B cell (primary cell): ENCODE results near the gene MAPK7. TPM values are rescaled to one million over a fixed set of nuclear protein-coding genes. Genes with fewer than 3 reads are reported as not detected.

Source experiments
- ATAC-seq: fragments of 200-7000 bp; cut with Tn5 transposase; one replicate; pipeline ENCODE4 v1.10.0; 2021; ENCODE audit warnings: low read depth, mild to moderate bottlenecking, moderate number of reproducible peaks, moderate library complexity
- CTCF ChIA-PET: fragments of 350-600 bp; sonication (Branson Sonifier 250); formaldehyde crosslinking; loops from one replicate; lab custom pipeline; 2021; ENCODE audit warnings: antibody characterized with exemption, inconsistent platforms; lab: Charles Lee
- POLR2A ChIA-PET: fragments of 350-600 bp; sonication (Branson Sonifier 250); formaldehyde crosslinking; loops from one replicate; lab custom pipeline; 2021; ENCODE audit warnings: antibody characterized with exemption; lab: Charles Lee
- DNase-seq: peaks from one replicate; pipeline ENCODE4 v3.0.0; 2013
- H2AFZ ChIP-seq: 2 replicates; pipeline ENCODE4 v1.6.1; 2012; ENCODE audit warnings: mild to moderate bottlenecking, low read depth, low read length; ENCODE audit not compliant: insufficient read depth, poor library complexity, severe bottlenecking
- H3K27ac ChIP-seq, 2 donors: 1 replicate in 1 of 2; 2 replicates in 1 of 2; pipeline ENCODE4 v1.5.1; 2012 to 2013; ENCODE audit warnings: low read length in 2 of 2, mild to moderate bottlenecking in 2 of 2, moderate library complexity in 1 of 2
- H3K27me3 ChIP-seq, 4 experiments: fragments of 200-600 bp in 1 of 4; sonication (generic) in 1 of 4; replicated peaks in 1 of 4; 1 replicate in 2 of 4; 2 replicates in 2 of 4; pipeline versions ENCODE4 v1.6.1 to v1.7.0; 2013 to 2016; ENCODE audit warnings: low read length in 3 of 4, mild to moderate bottlenecking in 2 of 4, mixed read lengths in 1 of 4, moderate library complexity in 1 of 4; ENCODE audit not compliant: insufficient read depth in 4 of 4, control insufficient read depth in 3 of 4; ENCODE audit errors: control extremely low read depth in 1 of 4
- H3K36me3 ChIP-seq, 2 experiments: replicated peaks in 1 of 2; 1 replicate in 1 of 2; 2 replicates in 1 of 2; pipeline versions ENCODE4 v1.6.1 to v1.7.1; 2013; ENCODE audit warnings: low read length in 1 of 2; ENCODE audit not compliant: insufficient read depth in 2 of 2, control insufficient read depth in 1 of 2; ENCODE audit errors: control extremely low read depth in 1 of 2, extremely low read depth in 1 of 2
- H3K4me1 ChIP-seq, 2 donors: fragments of 200-600 bp in 1 of 2; sonication (generic) in 1 of 2; 1 replicate in 1 of 2; 2 replicates in 1 of 2; pipeline versions ENCODE4 v1.5.1 to v1.6.1; 2013 to 2017; ENCODE audit warnings: low read length in 2 of 2; ENCODE audit not compliant: control insufficient read depth in 2 of 2, insufficient read depth in 2 of 2
- H3K4me2 ChIP-seq: replicated peaks from 2 replicates; pipeline ENCODE3; 2012; ENCODE audit warnings: mild to moderate bottlenecking, low read depth, low read length; ENCODE audit not compliant: poor library complexity, severe bottlenecking
- H3K4me3 ChIP-seq, 5 experiments: fragments of 200-600 bp in 1 of 5; sonication (generic) in 1 of 5; 1 replicate in 3 of 5; 2 replicates in 2 of 5; pipeline versions ENCODE4 v1.5.1 to v1.7.0; 2011 to 2016; ENCODE audit warnings: low read length in 4 of 5, mild to moderate bottlenecking in 4 of 5, low read depth in 2 of 5, control low read depth in 1 of 5, moderate library complexity in 1 of 5; ENCODE audit not compliant: insufficient read depth in 1 of 5; ENCODE audit errors: control extremely low read depth in 1 of 5, extremely low read depth in 1 of 5
- H3K79me2 ChIP-seq: fragments of 200-600 bp; sonication (generic); one replicate; pipeline ENCODE4 v1.6.0; 2016; ENCODE audit warnings: low read length; ENCODE audit not compliant: control insufficient read depth, insufficient read depth
- H3K9ac ChIP-seq: fragments of 200-600 bp; sonication (generic); 2 replicates; pipeline ENCODE4 v1.6.1; 2017; ENCODE audit warnings: mild to moderate bottlenecking, low read length, moderate library complexity
- H3K9me3 ChIP-seq, 3 donors: one replicate each; pipeline versions ENCODE4 v1.6.1 to v1.7.1; 2013; ENCODE audit warnings: low read length in 2 of 3; ENCODE audit not compliant: control insufficient read depth in 2 of 3, insufficient read depth in 1 of 3; ENCODE audit errors: control extremely low read depth in 1 of 3
- H4K20me1 ChIP-seq: 2 replicates; pipeline ENCODE4 v1.6.0; 2012; ENCODE audit warnings: mild to moderate bottlenecking, low read length; ENCODE audit not compliant: insufficient read depth, control insufficient read depth, poor library complexity, severe bottlenecking
- H3K27ac Mint-ChIP-seq: one replicate; pipeline ENCODE4 v1.8.0; 2021; ENCODE audit warnings: mixed read lengths
- H3K27me3 Mint-ChIP-seq: one replicate; pipeline ENCODE4 v1.8.0; 2021; ENCODE audit warnings: mixed read lengths
- H3K4me1 Mint-ChIP-seq: one replicate; pipeline ENCODE4 v1.8.0; 2021; ENCODE audit warnings: mixed read lengths
- H3K4me3 Mint-ChIP-seq: one replicate; pipeline ENCODE4 v1.8.0; 2021; ENCODE audit warnings: mixed read lengths
- H3K9me3 Mint-ChIP-seq: one replicate; pipeline ENCODE4 v1.8.0; 2022; ENCODE audit warnings: mixed read lengths; ENCODE audit not compliant: insufficient read depth
- CTCF ChIP-seq: fragments of 200-600 bp; IDR thresholded peaks from one replicate; pipeline ENCODE4 v1.8.0; 2022; ENCODE audit warnings: antibody characterized with exemption, mild to moderate bottlenecking
- EZH2 ChIP-seq: IDR thresholded peaks from 2 replicates; pipeline ENCODE4 v1.6.1; 2012; ENCODE audit warnings: borderline replicate concordance, low read depth, mild to moderate bottlenecking, moderate library complexity, low read length; ENCODE audit not compliant: insufficient read depth, poor library complexity, severe bottlenecking
- WGBS: methylation state at CpG from one replicate; pipeline ENCODE4 v1.1.5; 2013; ENCODE audit warnings: missing lambda C conversion rate; ENCODE audit not compliant: insufficient coverage; 5-methylcytosine and 5-hydroxymethylcytosine counted together
- intact Hi-C: fragments of 100-400 bp; cut with micrococcal nuclease; formaldehyde crosslinking; loops from one replicate; pipeline ENCODE4 v1.10.0; 2022
- polyA plus RNA-seq: library from polyadenylated mRNA; depleted of rRNA; stranded (reverse); fragments of >200 nt; gene quantifications from 2 replicates; pipeline ENCODE4 v1.2.3, GENCODE V29; 2012
- small RNA-seq: library from RNA; depleted of rRNA; stranded (forward); fragments of <200 nt; gene quantifications from one replicate; pipeline ENCODE3, GENCODE V24; 2012; ENCODE audit warnings: low replicate concordance, low read depth; ENCODE audit not compliant: insufficient read length
- total RNA-seq, 2 donors: library from RNA; stranded (reverse); fragments of 120-200 nt in 1 of 2; gene quantifications; 1 replicate in 1 of 2; 2 replicates in 1 of 2; pipeline versions ENCODE4 v1.2.3 to v1.2.4, GENCODE V29; 2013 to 2022

MAPK7 gene
- total and polyA plus RNA-seq, 2 donors (not counting 1 experiment from before 2014, with no cell fraction given): 30.0 to 34.0 TPM

DNA sequence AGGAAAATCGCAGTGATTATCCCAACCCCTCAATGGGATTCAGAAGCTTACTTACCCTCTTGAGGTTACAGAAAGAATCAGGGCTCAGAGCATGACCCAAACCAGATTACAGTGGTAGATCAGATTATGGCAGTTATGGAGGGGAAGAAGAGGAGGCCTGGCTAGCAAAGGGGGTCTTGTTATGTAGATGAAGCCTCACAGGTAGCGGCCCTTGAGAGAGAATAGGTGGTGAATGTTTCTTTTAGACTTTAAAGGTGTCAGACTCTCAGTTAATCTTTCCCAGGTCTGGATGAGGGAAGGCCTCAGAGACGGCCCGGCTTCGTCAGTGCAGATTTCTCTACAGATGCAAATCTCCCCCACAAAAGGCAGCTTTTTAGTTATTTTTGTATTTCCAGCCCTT is 48.3 kb downstream of the MAPK7 start:
- Histone ChIP-seq H2AFZ (no peak overlapping the region), H3K36me3 (no peaks in the 10 kb centered on the region), H3K4me1 (no peaks in the 10 kb centered on the region), H3K9ac (no peak overlapping the region), H3K9me3 (no peaks in the 10 kb centered on the region), H3K4me2 (no peak overlapping the region), H3K79me2 (no peaks in the 10 kb centered on the region), H4K20me1 (no peaks in the 10 kb centered on the region), H3K27me3 (peaks cover 0 to 3% (median 1%) of the 10 kb centered on the region in 4 experiments), H3K27ac (no peak overlapping the region), H3K4me3 (no peak overlapping the region)
- 100% methylated on average over 1 of the region's 5 CpGs for WGBS
- Mint-ChIP-seq H3K27me3 (peaks cover 17% of the 10 kb centered on the region), H3K9me3 (no peaks in the 10 kb centered on the region), H3K27ac (no peak overlapping the region), H3K4me3 (no peak overlapping the region), H3K4me1 (no peaks in the 10 kb centered on the region)
- ChIA-PET CTCF (no interaction called here), POLR2A (no interaction called here)
- no peak for DNase-seq
- intact Hi-C loops: no loop called here
- TF ChIP-seq CTCF (no peak), EZH2 (no peak)
- no peak for ATAC-seq

GRCh38 chr17:19431691-19432090 is 53.4 kb downstream of the MAPK7 start:
- intact Hi-C loops: no loop called here
- Histone ChIP-seq H3K4me1 (no peaks in the 10 kb centered on the region), H3K9ac (no peak overlapping the region), H3K27me3 (peaks cover 0 to 2% (median 0%) of the 10 kb centered on the region in 4 experiments), H3K4me2 (no peak overlapping the region), H3K36me3 (no peaks in the 10 kb centered on the region), H4K20me1 (no peaks in the 10 kb centered on the region), H3K4me3 (no peak overlapping the region), H3K9me3 (no peaks in the 10 kb centered on the region), H3K79me2 (no peaks in the 10 kb centered on the region), H2AFZ (no peak overlapping the region), H3K27ac (no peak overlapping the region)
- Mint-ChIP-seq H3K27ac (no peak overlapping the region), H3K4me1 (no peaks in the 10 kb centered on the region), H3K27me3 (peaks cover 4% of the 10 kb centered on the region), H3K9me3 (no peaks in the 10 kb centered on the region), H3K4me3 (no peak overlapping the region)
- POLR2A ChIA-PET: no interaction called here
- DNase-seq: no peak
- CTCF ChIA-PET: interaction anchor here (0.5 kb wide), 1 partner anchor 154 kb away, joined by 4 read pairs; no protein-coding TSS in a partner anchor
- ATAC-seq: no peak
- TF ChIP-seq EZH2: no peak
- no peak for TF ChIP-seq CTCF
- WGBS: no CpG with 5 or more reads among the region's 3 CpGs

Small RNA genes within 50 kb of the gene (small RNA-seq; reads per million reads assigned to genes)
- gene MIR1180: not detected
- gene RF00537: not detected

Other genes with a start within 250 kb of the MAPK7 start
- 23.9 and 35.6 TPM in 2 replicates for gene EPN2, start 141.1 kb upstream of the MAPK7 start, total RNA-seq
- 11.4 and 15.7 TPM in 2 replicates for gene EPN2, start 141.1 kb upstream of the MAPK7 start, polyA plus RNA-seq
- 6.9 and 7.4 TPM in 2 replicates for gene B9D1, start 15.8 kb upstream of the MAPK7 start, total RNA-seq
- 2.5 and 3.3 TPM in 2 replicates for gene B9D1, start 15.8 kb upstream of the MAPK7 start, polyA plus RNA-seq
- gene MFAP4, start 8.7 kb downstream of the MAPK7 start, total RNA-seq: not detected in 2 replicates
- gene MFAP4, start 8.7 kb downstream of the MAPK7 start, polyA plus RNA-seq: not detected in 2 replicates
- 0.56 and 0.62 TPM in 2 replicates for gene RNF112, start 32.7 kb downstream of the MAPK7 start, total RNA-seq
- 0.30 and 0.76 TPM in 2 replicates for gene RNF112, start 32.7 kb downstream of the MAPK7 start, polyA plus RNA-seq
- gene SLC47A1, start 155.4 kb downstream of the MAPK7 start, total RNA-seq: not detected in 2 replicates
- gene SLC47A1, start 155.4 kb downstream of the MAPK7 start, polyA plus RNA-seq: 0.30 TPM in 1 of 2 replicates, not detected in the other